ENCODE data around the gene KPNA4.

GRCh38 chr3:160481856-160482255 is 83.5 kb downstream of the KPNA4 start:
- TF ChIP-seq POLR2A (IDR thresholded peaks at IDR 0.05; ENCODE audit: low read length) (no peak), PHF8 (IDR thresholded peaks at IDR 0.05; ENCODE audit: borderline replicate concordance, low read depth) (no peak), CTCF (IDR thresholded peaks at IDR 0.05) (no peak), HOXB5 (CRISPR knock-in tag; IDR thresholded peaks at IDR 0.05) (no peak), REST (IDR thresholded peaks at IDR 0.05) (no peak), CBX8 (IDR thresholded peaks at IDR 0.05) (no peak), E2F6 (IDR thresholded peaks at IDR 0.05; ENCODE audit: borderline replicate concordance, low read depth) (no peak), RAD21 (conservative IDR thresholded peaks at IDR 0.05 in 1 of 2, IDR thresholded peaks at IDR 0.05 in 1 of 2) (no peak), SMC3 (IDR thresholded peaks at IDR 0.05) (no peak), CEBPB (IDR thresholded peaks at IDR 0.05) (no peak), JUNB (IDR thresholded peaks at IDR 0.05) (no peak), BHLHE40 (IDR thresholded peaks at IDR 0.05; ENCODE audit: low read depth, low read length) (no peak), HMGXB4 (CRISPR knock-in tag; IDR thresholded peaks at IDR 0.05; ENCODE audit: borderline replicate concordance) (no peak), FOSL2 (IDR thresholded peaks at IDR 0.05) (no peak), FOSL2 (CRISPR knock-in tag; IDR thresholded peaks at IDR 0.05) (no peak)
